H1 (cell line): ENCODE measurements around the gene AIFM3. TPM values are rescaled to one million over a fixed set of nuclear protein-coding genes. Genes with fewer than 3 reads are reported as not detected.

ENCODE experiments used
- CBX5 ChIP-seq: fragments of 300-800, 300-1000 bp; sonication (generic); IDR thresholded peaks from 2 replicates; pipeline ENCODE4 v1.7.1; 2016; ENCODE audit warnings: antibody characterized with exemption, low read length, low read depth
- SP2 ChIP-seq: IDR thresholded peaks from 2 replicates; pipeline ENCODE4 v1.6.1; 2012; ENCODE audit warnings: mild to moderate bottlenecking, low read length, inconsistent platforms
- SP4 ChIP-seq: IDR thresholded peaks from 2 replicates; pipeline ENCODE4 v1.6.1; 2012; ENCODE audit warnings: low read length, inconsistent platforms
- polyA plus RNA-seq, 7 experiments: library from polyadenylated mRNA; depleted of rRNA in 3 of 7; stranded (reverse) in 5 of 7; unstranded in 2 of 7; fragments of >200 nt in 5 of 7; fragments of 200-250 nt in 2 of 7; gene quantifications; 1 replicate in 5 of 7; 2 replicates in 1 of 7; 4 replicates in 1 of 7; pipeline versions ENCODE4 v1.2.1 to v1.2.3, GENCODE V29; 2011 to 2013; ENCODE audit warnings: missing spikeins in 2 of 7, mixed read lengths in 2 of 7
- total RNA-seq: library from RNA; stranded (reverse); fragmentation: NEBNext Ultra II Directional; extraction: Animal tissue kit (Norgen Biotek cat#: 25700); gene quantifications from 2 replicates; pipeline ENCODE4 v1.2.1, GENCODE V29; 2021

AIFM3 gene
- total and polyA plus RNA-seq, 2 of the 8 experiments (the other 6 are each of a cell fraction or from before 2014, with no cell fraction given) = 0.86 to 1.4 TPM

GRCh38 chr22:20926243-20926642 is 40.8 kb upstream of the AIFM3 start (continued):
- TF ChIP-seq SP2 (no peak), CBX5 (no peak), SP4 (no peak)
